Hepatocyte (in vitro differentiated cells): ENCODE data around the gene ZMYM1. TPM values are rescaled to one million over a fixed set of nuclear protein-coding genes. Genes with fewer than 3 reads are reported as not detected.

Experiments used
- DNase-seq: peaks from one replicate; pipeline ENCODE4 v3.0.0-alpha.2; 2016; ENCODE audit warnings: low spot score
- H2AFZ ChIP-seq: fragments of 200-600 bp; sonication (generic); 2 replicates; pipeline ENCODE4 v1.6.0; 2016; ENCODE audit warnings: antibody characterized with exemption, mild to moderate bottlenecking
- H3K27ac ChIP-seq: fragments of 200-600 bp; sonication (generic); 2 replicates; pipeline ENCODE4 v1.5.1; 2016; ENCODE audit warnings: mild to moderate bottlenecking
- H3K27me3 ChIP-seq: fragments of 200-600 bp; sonication (generic); 2 replicates; pipeline ENCODE4 v1.6.1; 2016
- H3K36me3 ChIP-seq: fragments of 200-600 bp; sonication (generic); replicated peaks from 2 replicates; pipeline ENCODE4 v1.5.1; 2016; ENCODE audit warnings: low read depth; ENCODE audit not compliant: insufficient read depth
- H3K4me1 ChIP-seq: fragments of 200-600 bp; sonication (generic); 2 replicates; pipeline ENCODE4 v1.5.1; 2016; ENCODE audit warnings: mild to moderate bottlenecking, moderate library complexity; ENCODE audit not compliant: insufficient read depth
- H3K4me2 ChIP-seq: fragments of 200-600 bp; sonication (generic); 2 replicates; pipeline ENCODE4 v1.6.0; 2016
- H3K4me3 ChIP-seq: fragments of 200-600 bp; sonication (generic); 2 replicates; pipeline ENCODE4 v1.5.1; 2016; ENCODE audit warnings: mild to moderate bottlenecking
- H3K79me2 ChIP-seq: fragments of 200-600 bp; sonication (generic); 2 replicates; pipeline ENCODE4 v1.6.0; 2017; ENCODE audit warnings: mild to moderate bottlenecking
- H3K9me2 ChIP-seq: fragments of 200-600 bp; sonication (generic); replicated peaks from 2 replicates; pipeline ENCODE4 v1.6.0; 2017; ENCODE audit warnings: mild to moderate bottlenecking; ENCODE audit not compliant: insufficient read depth
- H3K9me3 ChIP-seq: fragments of 200-600 bp; sonication (generic); 2 replicates; pipeline ENCODE4 v1.5.1; 2016; ENCODE audit warnings: low read depth, mild to moderate bottlenecking
- H4K20me1 ChIP-seq: fragments of 200-600 bp; sonication (generic); 2 replicates; pipeline ENCODE4 v1.6.0; 2016; ENCODE audit warnings: mild to moderate bottlenecking; ENCODE audit not compliant: insufficient read depth, poor library complexity, severe bottlenecking
- CTCF ChIP-seq: fragments of 200-600 bp; sonication (generic); IDR thresholded peaks from 2 replicates; pipeline ENCODE4 v1.5.1; 2016; ENCODE audit warnings: antibody characterized with exemption, mild to moderate bottlenecking; ENCODE audit not compliant: poor library complexity
- EZH2 ChIP-seq: fragments of 200-600 bp; sonication (generic); IDR thresholded peaks from 2 replicates; pipeline ENCODE4 v1.6.1; 2016; ENCODE audit warnings: antibody characterized with exemption, mild to moderate bottlenecking, borderline replicate concordance
- EZH2phosphoT487 ChIP-seq: fragments of 200-600 bp; sonication (generic); IDR thresholded peaks from one replicate; pipeline ENCODE4 v1.6.1; 2018; ENCODE audit warnings: antibody characterized with exemption, mild to moderate bottlenecking, low read depth, moderate library complexity; ENCODE audit not compliant: unreplicated experiment, severe bottlenecking
- WGBS: methylation state at CpG from one replicate; pipeline ENCODE4 v1.1.6; 2016; ENCODE audit warnings: low lambda C conversion rate; ENCODE audit errors: missing lambda C conversion rate; 5-methylcytosine and 5-hydroxymethylcytosine counted together
- polyA plus RNA-seq: library from polyadenylated mRNA; unstranded; fragments of >200 nt; fragmentation: Nextera tagmentation; extraction: Ambion mirVana; gene quantifications from 2 replicates; pipeline ENCODE4 v1.2.1, GENCODE V29; 2016
- total RNA-seq: library from RNA; depleted of rRNA; stranded (reverse); fragments of >200 nt; gene quantifications from 2 replicates; pipeline ENCODE4 v1.2.3, GENCODE V29; 2014

Gene ZMYM1
- total RNA-seq (17.9 and 18.7 TPM in 2 replicates), polyA plus RNA-seq (3.8 and 4.7 TPM in 2 replicates)

GRCh38 chr1:35079003-35079930 is at the start of gene ZMYM1:
TSS of gene ZMYM1 (plus strand) at chr1:35079385. CDS start at chr1:35093988, 14,603 bp downstream.
- peak within 1 kb of the TSS; percentile 77 for H3K4me2 ChIP-seq
- no peaks in the 10 kb centered on the region for H3K9me3 ChIP-seq
- H3K4me1 ChIP-seq, result no peaks in the 10 kb centered on the region
- peak; percentile 93 for DNase-seq
- H3K4me3 ChIP-seq, result peak within 1 kb of the TSS; percentile 58
- TF ChIP-seq EZH2 (no peak), CTCF (no peak), EZH2phosphoT487 (no peak)
- H2AFZ ChIP-seq, result peak within 1 kb of the TSS; percentile 70
- peak within 1 kb of the TSS; percentile 92 for H3K27ac ChIP-seq
- peaks cover 44% of the 10 kb centered on the region for H3K79me2 ChIP-seq
- no peaks in the 10 kb centered on the region for H3K9me2 ChIP-seq
- no peaks in the 10 kb centered on the region for H4K20me1 ChIP-seq
- no peaks in the 10 kb centered on the region for H3K27me3 ChIP-seq
- no peaks in the 10 kb centered on the region for H3K36me3 ChIP-seq
- WGBS, result 3% methylated on average over 52 of the region's 52 CpGs

- Histone ChIP-seq H3K27ac (peak overlapping the region; percentile 85), H3K27me3 (no peaks in the 10 kb centered on the region), H3K9me3 (peaks cover 3% of the 10 kb centered on the region), H3K4me1 (peaks cover 7% of the 10 kb centered on the region), H2AFZ (no peak overlapping the region), H3K9me2 (no peaks in the 10 kb centered on the region), H3K79me2 (peaks cover 50% of the 10 kb centered on the region), H4K20me1 (no peaks in the 10 kb centered on the region), H3K4me2 (peak overlapping the region; percentile 77), H3K4me3 (no peak overlapping the region), H3K36me3 (no peaks in the 10 kb centered on the region)
- no peak for DNase-seq
- TF ChIP-seq EZH2phosphoT487, result no peak
- TF ChIP-seq CTCF, result no peak
- TF ChIP-seq EZH2, result no peak
These were observed 49.4 kb upstream of the ZMYM1 start for GRCh38 chr1:35029761-35030160.

- Histone ChIP-seq H3K36me3 (no peaks in the 10 kb centered on the region), H3K4me1 (peaks cover 7% of the 10 kb centered on the region), H3K4me3 (peak overlapping the region; percentile 73), H4K20me1 (no peaks in the 10 kb centered on the region), H3K9me3 (peaks cover 3% of the 10 kb centered on the region), H3K4me2 (peak overlapping the region; percentile 77), H3K27me3 (no peaks in the 10 kb centered on the region), H3K9me2 (no peaks in the 10 kb centered on the region), H3K27ac (peak overlapping the region; percentile 85), H2AFZ (peak overlapping the region; percentile 89), H3K79me2 (peaks cover 46% of the 10 kb centered on the region)
- DNase-seq, result no peak
- TF ChIP-seq EZH2 (no peak), CTCF (no peak), EZH2phosphoT487 (no peak)
- WGBS, result 93% methylated on average over 5 of the region's 5 CpGs
These were observed 48.8 kb upstream of the ZMYM1 start for GRCh38 chr1:35030338-35030737.
